Endodermal cell (in vitro differentiated cells): ENCODE results near the gene FOXL3. TPM values are rescaled to one million over a fixed set of nuclear protein-coding genes. Genes with fewer than 3 reads are reported as not detected.
"Not testable (repeated sequence)": the region's sequence is repeated elsewhere in the genome, so short reads cannot be mapped to it uniquely, and the experiment has no call there.

ENCODE experiments used
- DNase-seq: peaks from one replicate; pipeline ENCODE4 v3.0.0-alpha.2; 2017
- H3K27ac ChIP-seq: 2 replicates; pipeline ENCODE4 v1.5.1; 2013; ENCODE audit warnings: mild to moderate bottlenecking, low read depth, low read length, moderate library complexity
- H3K27me3 ChIP-seq: 2 replicates; pipeline ENCODE4 v1.6.1; 2013; ENCODE audit warnings: mild to moderate bottlenecking, low read length, moderate library complexity; ENCODE audit not compliant: insufficient read depth, control insufficient read depth, poor library complexity, severe bottlenecking
- H3K36me3 ChIP-seq: 2 replicates; pipeline ENCODE4 v1.7.0; 2013; ENCODE audit warnings: mild to moderate bottlenecking, low read length, moderate library complexity; ENCODE audit not compliant: control insufficient read depth, insufficient read depth
- H3K4me1 ChIP-seq: one replicate; pipeline ENCODE4 v1.7.0; 2013; ENCODE audit warnings: low read length; ENCODE audit not compliant: control insufficient read depth, insufficient read depth
- H3K4me3 ChIP-seq: 2 replicates; pipeline ENCODE4 v1.5.1; 2013; ENCODE audit warnings: mild to moderate bottlenecking, low read length, moderate library complexity
- H3K9ac ChIP-seq: 2 replicates; pipeline ENCODE4 v1.6.1; 2013; ENCODE audit warnings: mild to moderate bottlenecking, low read length, moderate library complexity; ENCODE audit not compliant: poor library complexity, severe bottlenecking; ENCODE audit errors: extremely low read depth
- H3K9me3 ChIP-seq: 2 replicates; pipeline ENCODE4 v1.6.1; 2013; ENCODE audit warnings: mild to moderate bottlenecking, low read length, moderate library complexity; ENCODE audit not compliant: control insufficient read depth
- H3K27ac Mint-ChIP-seq: 2 replicates; pipeline ENCODE4 v1.8.0; 2020; ENCODE audit warnings: mixed read lengths
- H3K27me3 Mint-ChIP-seq: 2 replicates; pipeline ENCODE4 v1.8.0; 2021; ENCODE audit warnings: mild to moderate bottlenecking, mixed read lengths; ENCODE audit not compliant: insufficient read depth
- H3K36me3 Mint-ChIP-seq: 2 replicates; pipeline ENCODE4 v1.8.0; 2020; ENCODE audit warnings: low read depth, mixed read lengths
- H3K4me1 Mint-ChIP-seq: 2 replicates; pipeline ENCODE4 v1.8.0; 2020; ENCODE audit warnings: mixed read lengths
- H3K4me3 Mint-ChIP-seq: 2 replicates; pipeline ENCODE4 v1.8.0; 2020; ENCODE audit warnings: mild to moderate bottlenecking, moderate library complexity, mixed read lengths
- H3K9me3 Mint-ChIP-seq: 2 replicates; pipeline ENCODE4 v1.8.0; 2020; ENCODE audit warnings: mild to moderate bottlenecking, mixed read lengths
- WGBS, 2 experiments: methylation state at CpG; one replicate each; pipeline versions ENCODE4 v1.1.5 to v1.1.7; 2013; ENCODE audit warnings: missing lambda C conversion rate in 2 of 2, mixed read lengths in 1 of 2; ENCODE audit not compliant: insufficient coverage in 1 of 2, insufficient read length in 1 of 2; 5-methylcytosine and 5-hydroxymethylcytosine counted together
- total RNA-seq, 2 donors: library from RNA; stranded (reverse); fragmentation: NEBNext Ultra II Directional in 1 of 2; extraction: Animal tissue kit (Norgen Biotek cat#: 25700) in 1 of 2; gene quantifications; 2 replicates in 1 of 2; 3 replicates in 1 of 2; pipeline ENCODE4 v1.2.1, GENCODE V29; 2021
- TF ChIP-seq, protein P1 (sequence below): fragments of 200-600 bp; sonication (generic); conservative IDR thresholded peaks from 2 replicates; pipeline ENCODE4 v1.5.0; 2021; ENCODE audit warnings: antibody characterized with exemption, mild to moderate bottlenecking

Gene FOXL3
- total RNA-seq, 2 donors from 2014 or later, result not detected

DNA sequence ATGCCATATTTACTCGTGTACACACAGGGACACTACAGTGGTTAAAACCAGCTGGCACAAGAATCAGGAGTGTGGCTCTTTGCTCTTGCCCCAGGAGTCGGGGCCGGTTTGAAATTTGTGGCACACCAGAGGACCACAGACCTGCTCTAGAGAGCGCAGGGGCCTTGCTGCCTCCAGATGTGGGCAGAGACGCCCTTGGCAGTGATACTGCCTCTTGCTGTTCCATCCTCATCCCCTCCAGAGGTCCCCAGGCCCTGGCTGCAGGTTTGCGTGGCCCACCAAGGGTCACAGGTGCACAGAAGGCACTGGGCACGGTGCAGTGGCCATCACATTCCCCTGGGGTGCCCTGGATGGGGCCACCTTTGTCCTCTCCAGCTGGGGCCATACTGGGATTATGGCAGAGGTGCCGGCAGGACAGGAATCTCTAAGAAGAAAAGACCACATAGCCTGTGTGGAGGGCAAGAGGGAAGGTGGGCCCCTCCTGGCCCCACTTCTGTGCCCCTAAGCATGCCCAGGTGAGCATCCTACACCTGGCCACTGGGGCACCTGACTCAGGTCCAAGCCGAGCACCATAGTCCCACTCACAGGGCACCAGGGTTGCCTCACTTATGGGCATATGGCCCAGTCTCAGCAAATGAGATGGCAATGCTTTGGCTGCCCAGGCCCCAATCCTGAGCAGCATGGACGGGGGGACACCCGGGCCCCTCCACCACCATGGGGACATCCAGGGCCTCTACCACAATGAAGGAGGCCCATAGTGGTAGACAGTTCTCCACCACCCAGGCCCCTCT is 45.6 kb downstream of the FOXL3 start:
- no peaks in the 10 kb centered on the region for H3K9me3 ChIP-seq
- Mint-ChIP-seq H3K27ac (no peak overlapping the region), H3K27me3 (peaks cover 11% of the 10 kb centered on the region), H3K4me3 (no peak overlapping the region), H3K36me3 (no peaks in the 10 kb centered on the region), H3K4me1 (no peaks in the 10 kb centered on the region), H3K9me3 (peaks cover 6% of the 10 kb centered on the region)
- H3K27ac ChIP-seq, result no peak overlapping the region
- no peak for DNase-seq
- H3K27me3 ChIP-seq, result no peaks in the 10 kb centered on the region
- H3K9ac ChIP-seq, result no peak overlapping the region
- TF ChIP-seq, protein P1, sequence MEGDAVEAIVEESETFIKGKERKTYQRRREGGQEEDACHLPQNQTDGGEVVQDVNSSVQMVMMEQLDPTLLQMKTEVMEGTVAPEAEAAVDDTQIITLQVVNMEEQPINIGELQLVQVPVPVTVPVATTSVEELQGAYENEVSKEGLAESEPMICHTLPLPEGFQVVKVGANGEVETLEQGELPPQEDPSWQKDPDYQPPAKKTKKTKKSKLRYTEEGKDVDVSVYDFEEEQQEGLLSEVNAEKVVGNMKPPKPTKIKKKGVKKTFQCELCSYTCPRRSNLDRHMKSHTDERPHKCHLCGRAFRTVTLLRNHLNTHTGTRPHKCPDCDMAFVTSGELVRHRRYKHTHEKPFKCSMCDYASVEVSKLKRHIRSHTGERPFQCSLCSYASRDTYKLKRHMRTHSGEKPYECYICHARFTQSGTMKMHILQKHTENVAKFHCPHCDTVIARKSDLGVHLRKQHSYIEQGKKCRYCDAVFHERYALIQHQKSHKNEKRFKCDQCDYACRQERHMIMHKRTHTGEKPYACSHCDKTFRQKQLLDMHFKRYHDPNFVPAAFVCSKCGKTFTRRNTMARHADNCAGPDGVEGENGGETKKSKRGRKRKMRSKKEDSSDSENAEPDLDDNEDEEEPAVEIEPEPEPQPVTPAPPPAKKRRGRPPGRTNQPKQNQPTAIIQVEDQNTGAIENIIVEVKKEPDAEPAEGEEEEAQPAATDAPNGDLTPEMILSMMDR, result no peak
- no peaks in the 10 kb centered on the region for H3K4me1 ChIP-seq
- H3K36me3 ChIP-seq, result no peaks in the 10 kb centered on the region
- H3K4me3 ChIP-seq, result no peak overlapping the region
- 92 to 98% methylated on average over 4 to 11 of the region's 11 CpGs for WGBS, 2 experiments

DNA sequence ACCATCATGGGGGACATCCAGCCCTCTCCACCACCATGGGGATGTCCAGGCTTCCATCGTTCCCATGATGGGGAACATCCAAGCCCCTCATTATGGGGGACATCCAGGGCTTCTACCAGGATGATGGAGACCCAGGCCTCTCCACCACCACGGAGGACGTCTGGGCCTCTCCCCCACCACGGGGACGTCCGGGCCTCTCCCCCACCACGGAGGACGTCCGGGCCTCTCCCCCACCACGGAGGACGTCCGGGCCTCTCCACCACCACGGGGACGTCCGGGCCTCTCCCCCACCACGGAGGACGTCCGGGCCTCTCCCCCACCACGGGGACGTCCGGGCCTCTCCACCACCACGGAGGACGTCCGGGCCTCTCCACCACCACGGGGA is 46.2 kb downstream of the FOXL3 start:
- not testable (repeated sequence) for H3K9me3 Mint-ChIP-seq, H3K27me3 Mint-ChIP-seq, H3K27ac ChIP-seq, H3K36me3 Mint-ChIP-seq, H3K4me1 ChIP-seq, H3K4me3 ChIP-seq, H3K27me3 ChIP-seq, DNase-seq, H3K27ac Mint-ChIP-seq, H3K36me3 ChIP-seq, H3K4me1 Mint-ChIP-seq, H3K9ac ChIP-seq, H3K4me3 Mint-ChIP-seq, H3K9me3 ChIP-seq
- 88 to 100% methylated on average over 1 to 23 of the region's 25 CpGs for WGBS, 2 experiments

DNA sequence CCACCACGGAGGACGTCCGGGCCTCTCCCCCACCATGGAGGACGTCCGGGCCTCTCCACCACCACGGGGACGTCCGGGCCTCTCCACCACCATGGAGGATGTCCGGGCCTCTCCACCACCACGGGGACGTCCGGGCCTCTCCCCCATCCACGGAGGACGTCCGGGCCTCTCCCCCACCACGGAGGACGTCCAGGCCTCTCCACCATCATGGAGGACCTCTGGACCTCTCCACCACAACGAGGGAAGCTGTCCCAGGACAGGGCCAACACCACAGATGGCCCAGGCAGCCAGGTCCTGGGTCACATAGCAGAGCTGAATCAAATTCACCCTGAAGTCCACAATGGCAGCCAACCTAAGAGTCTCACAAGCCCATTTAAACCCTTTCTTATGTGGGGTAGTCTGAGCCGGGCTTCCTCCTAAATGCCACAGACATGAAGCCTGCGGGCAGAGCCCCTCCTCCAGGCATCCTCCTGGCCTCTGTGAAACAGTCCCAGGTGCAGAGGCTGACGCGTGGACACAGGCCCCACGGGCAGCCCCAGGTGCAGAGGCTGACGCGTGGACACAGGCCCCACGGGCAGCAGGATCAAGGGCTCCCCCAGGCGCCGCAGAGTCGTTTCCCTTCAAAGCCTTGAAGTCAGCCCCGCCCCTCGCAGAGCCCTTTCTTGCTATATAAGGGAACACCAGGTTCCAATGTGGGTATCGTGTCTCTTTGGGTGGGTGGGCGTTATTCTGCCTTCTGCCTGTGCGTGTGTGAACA is 47.0 kb downstream of the FOXL3 start:
- no peak for DNase-seq
- H3K27me3 Mint-ChIP-seq, result peaks cover 2% of the 10 kb centered on the region
- Histone ChIP-seq H3K36me3 (no peaks in the 10 kb centered on the region), H3K4me3 (no peak overlapping the region), H3K27ac (no peak overlapping the region), H3K9me3 (no peaks in the 10 kb centered on the region), H3K27me3 (no peaks in the 10 kb centered on the region), H3K4me1 (no peaks in the 10 kb centered on the region), H3K9ac (no peak overlapping the region)
- H3K36me3 Mint-ChIP-seq, result no peaks in the 10 kb centered on the region
- H3K9me3 Mint-ChIP-seq, result peaks cover 6% of the 10 kb centered on the region
- no peak overlapping the region for H3K4me3 Mint-ChIP-seq
- H3K4me1 Mint-ChIP-seq, result no peaks in the 10 kb centered on the region
- 86 to 89% methylated on average over 12 to 34 of the region's 34 CpGs for WGBS, 2 experiments
- TF ChIP-seq, protein P1, result no peak
- no peak overlapping the region for H3K27ac Mint-ChIP-seq
